NT2/D1 (cell line): ENCODE data around the gene PPP1R12B.
"Not testable (repeated sequence)": the region's sequence is repeated elsewhere in the genome, so short reads cannot be mapped to it uniquely, and the experiment has no call there.

Source experiments
- DNase-seq: peaks from one replicate; pipeline ENCODE4 v3.0.0-alpha.2; 2011; ENCODE audit warnings: low read depth, low spot score
- H3K27me3 ChIP-seq: 2 replicates; pipeline ENCODE4 v1.6.0; 2011; ENCODE audit warnings: mild to moderate bottlenecking; ENCODE audit not compliant: insufficient read length, insufficient read depth
- H3K36me3 ChIP-seq: 2 replicates; pipeline ENCODE4 v1.6.1; 2011; ENCODE audit warnings: mild to moderate bottlenecking, low read length, mixed read lengths; ENCODE audit not compliant: insufficient read depth, insufficient read length
- H3K4me1 ChIP-seq: 2 replicates; pipeline ENCODE4 v1.5.1; 2011; ENCODE audit not compliant: insufficient read depth, insufficient read length
- H3K4me3 ChIP-seq: 2 replicates; pipeline ENCODE4 v1.5.1; 2011; ENCODE audit warnings: low read depth; ENCODE audit not compliant: insufficient read length
- H3K9ac ChIP-seq: 2 replicates; pipeline ENCODE4 v1.6.0; 2011; ENCODE audit warnings: low read depth; ENCODE audit not compliant: insufficient read length
- H3K9me3 ChIP-seq: 2 replicates; pipeline ENCODE4 v1.5.1; 2011; ENCODE audit warnings: mild to moderate bottlenecking, low read length; ENCODE audit not compliant: insufficient read depth
- SUZ12 ChIP-seq: IDR thresholded peaks from 2 replicates; pipeline ENCODE4 v1.6.1; 2011; ENCODE audit not compliant: insufficient read length, insufficient read depth; ENCODE audit errors: extremely low read depth
- YY1 ChIP-seq: IDR thresholded peaks from 2 replicates; pipeline ENCODE4 v1.6.1; 2011; ENCODE audit not compliant: insufficient read length, insufficient read depth
- ZNF274 ChIP-seq: IDR thresholded peaks from 2 replicates; pipeline ENCODE4 v1.6.1; 2011; ENCODE audit warnings: mild to moderate bottlenecking, low read depth, low read length

Gene PPP1R12B

GRCh38 chr1:202397256-202397655 is 48.8 kb downstream of the PPP1R12B start:
- no peaks in the 10 kb centered on the region for H3K27me3 ChIP-seq
- no peak overlapping the region for H3K9ac ChIP-seq
- DNase-seq, result no peak
- no peaks in the 10 kb centered on the region for H3K36me3 ChIP-seq
- TF ChIP-seq ZNF274 (no peak), YY1 (no peak), SUZ12 (no peak)
- no peaks in the 10 kb centered on the region for H3K9me3 ChIP-seq
- H3K4me3 ChIP-seq, result no peak overlapping the region
- H3K4me1 ChIP-seq, result no peaks in the 10 kb centered on the region

GRCh38 chr1:202398439-202398838 is 49.9 kb downstream of the PPP1R12B start:
- not testable (repeated sequence) for H3K4me1 ChIP-seq, H3K9me3 ChIP-seq, H3K9ac ChIP-seq, H3K4me3 ChIP-seq, DNase-seq, H3K36me3 ChIP-seq, H3K27me3 ChIP-seq

- not testable (repeated sequence) for H3K4me1 ChIP-seq, H3K9ac ChIP-seq, H3K27me3 ChIP-seq, H3K36me3 ChIP-seq, H3K9me3 ChIP-seq, H3K4me3 ChIP-seq, DNase-seq
Observed at GRCh38 chr1:202401771-202402170, 53.3 kb downstream of the PPP1R12B start.

GRCh38 chr1:202403381-202403780 is 54.9 kb downstream of the PPP1R12B start:
- H3K9me3 ChIP-seq, DNase-seq, H3K9ac ChIP-seq, H3K4me1 ChIP-seq, H3K27me3 ChIP-seq, H3K4me3 ChIP-seq, H3K36me3 ChIP-seq: not testable (repeated sequence)

- no peaks in the 10 kb centered on the region for H3K9me3 ChIP-seq
- DNase-seq, result no peak
- H3K4me1 ChIP-seq, result no peaks in the 10 kb centered on the region
- H3K36me3 ChIP-seq, result no peaks in the 10 kb centered on the region
- H3K27me3 ChIP-seq, result no peaks in the 10 kb centered on the region
- TF ChIP-seq YY1, result no peak
- TF ChIP-seq SUZ12, result no peak
- TF ChIP-seq ZNF274, result no peak
- no peak overlapping the region for H3K4me3 ChIP-seq
- no peak overlapping the region for H3K9ac ChIP-seq
Observed at GRCh38 chr1:202405928-202406327, 57.4 kb downstream of the PPP1R12B start.

- H3K4me1 ChIP-seq, H3K4me3 ChIP-seq, H3K9ac ChIP-seq, H3K27me3 ChIP-seq, H3K36me3 ChIP-seq, H3K9me3 ChIP-seq, DNase-seq: not testable (repeated sequence)
Observed at GRCh38 chr1:202406896-202407295, 58.4 kb downstream of the PPP1R12B start.

- H3K9me3 ChIP-seq, H3K4me3 ChIP-seq, H3K4me1 ChIP-seq, DNase-seq, H3K36me3 ChIP-seq, H3K9ac ChIP-seq, H3K27me3 ChIP-seq: not testable (repeated sequence)
Observed at GRCh38 chr1:202407378-202407777, 58.9 kb downstream of the PPP1R12B start.

- DNase-seq, H3K9ac ChIP-seq, H3K27me3 ChIP-seq, H3K9me3 ChIP-seq, H3K36me3 ChIP-seq, H3K4me3 ChIP-seq, H3K4me1 ChIP-seq: not testable (repeated sequence)
Observed at GRCh38 chr1:202410251-202410650, 61.8 kb downstream of the PPP1R12B start.

GRCh38 chr1:202410854-202411357 is 62.4 kb downstream of the PPP1R12B start:
- H3K36me3 ChIP-seq, DNase-seq, H3K4me3 ChIP-seq, H3K9me3 ChIP-seq, H3K9ac ChIP-seq, H3K4me1 ChIP-seq, H3K27me3 ChIP-seq: not testable (repeated sequence)
